Eye (tissue), 1 donor: ENCODE measurements around the gene NR2F2.

Experiments
- DNase-seq: peaks from one replicate; pipeline ENCODE4 v3.0.0-alpha.2; 2015

Gene NR2F2

DNA sequence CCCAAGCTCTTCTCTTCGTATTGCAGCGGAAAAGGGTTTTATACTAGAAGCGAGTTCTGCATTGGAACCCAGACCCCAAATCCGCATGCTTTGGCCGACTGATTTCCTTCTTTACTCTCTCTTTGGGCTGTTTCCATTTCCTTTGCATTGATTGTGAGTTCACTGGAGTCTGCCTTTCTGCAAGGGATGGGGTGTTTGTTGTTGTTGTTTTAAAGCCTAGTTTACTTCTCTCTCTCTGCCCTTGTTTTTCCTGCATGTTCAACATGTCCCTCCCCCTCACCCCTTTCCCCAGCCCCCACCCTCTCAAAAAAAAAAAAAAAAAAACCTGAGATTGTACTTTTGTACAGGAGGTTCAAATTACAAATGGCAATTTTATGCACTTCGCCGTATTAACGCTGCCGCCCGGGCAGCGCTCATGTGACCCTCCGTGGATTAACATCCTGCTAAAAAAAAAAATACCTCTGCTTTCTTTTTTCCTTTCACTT lies 2.2 kb downstream of the NR2F2 start:
- peak; percentile 74 for DNase-seq

- DNase-seq, result peak; percentile 80
These were observed 2.9 kb downstream of the NR2F2 start for GRCh38 chr15:96333131-96334016.

DNA sequence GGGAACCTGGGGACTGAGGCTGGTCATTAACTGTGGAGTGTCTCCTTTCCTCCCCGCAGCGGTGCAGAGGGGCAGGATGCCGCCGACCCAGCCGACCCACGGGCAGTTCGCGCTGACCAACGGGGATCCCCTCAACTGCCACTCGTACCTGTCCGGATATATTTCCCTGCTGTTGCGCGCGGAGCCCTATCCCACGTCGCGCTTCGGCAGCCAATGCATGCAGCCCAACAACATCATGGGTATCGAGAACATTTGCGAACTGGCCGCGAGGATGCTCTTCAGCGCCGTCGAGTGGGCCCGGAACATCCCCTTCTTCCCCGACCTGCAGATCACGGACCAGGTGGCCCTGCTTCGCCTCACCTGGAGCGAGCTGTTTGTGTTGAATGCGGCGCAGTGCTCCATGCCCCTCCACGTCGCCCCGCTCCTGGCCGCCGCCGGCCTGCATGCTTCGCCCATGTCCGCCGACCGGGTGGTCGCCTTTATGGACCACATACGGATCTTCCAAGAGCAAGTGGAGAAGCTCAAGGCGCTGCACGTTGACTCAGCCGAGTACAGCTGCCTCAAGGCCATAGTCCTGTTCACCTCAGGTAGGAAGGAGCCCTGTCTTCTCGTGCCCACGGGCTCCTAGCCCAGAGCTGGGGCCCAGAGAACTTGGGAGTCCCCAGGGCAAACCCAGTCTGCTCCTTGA lies 3.7 kb downstream of the NR2F2 start:
- peak; percentile 58 for DNase-seq

DNA sequence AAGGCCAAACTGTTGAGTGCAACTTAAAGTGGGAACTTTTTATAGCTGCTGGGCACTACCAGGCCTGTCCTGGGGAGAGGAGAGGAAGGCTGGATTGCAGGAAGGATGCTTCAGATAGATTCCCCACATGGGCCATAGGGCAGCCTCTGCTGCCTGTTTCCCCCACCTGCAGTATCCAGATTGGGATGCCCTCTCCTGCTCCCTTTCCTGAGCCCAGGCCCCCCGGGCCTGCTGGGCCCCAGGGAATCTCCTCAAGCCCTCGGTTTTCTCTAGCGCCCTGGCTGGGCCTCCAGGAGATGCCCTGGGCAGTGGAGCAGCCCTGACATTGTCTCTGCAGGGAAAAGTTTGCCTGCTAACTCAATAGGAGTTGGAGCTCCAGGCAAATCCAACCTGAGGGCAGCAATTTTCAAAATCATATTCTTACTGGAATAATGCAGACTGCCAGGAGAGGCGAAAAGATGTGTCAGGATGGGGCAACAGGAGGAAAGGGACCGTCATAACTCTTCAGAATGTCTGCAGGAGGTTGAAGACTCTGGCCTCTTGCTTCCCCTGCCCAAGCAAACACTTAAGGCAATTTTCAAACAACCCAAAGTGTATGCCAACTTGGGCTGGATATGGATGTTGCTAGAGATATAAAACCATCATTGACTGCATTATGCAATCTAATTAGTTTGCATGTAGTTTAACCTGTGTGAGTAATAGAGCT lies 4.4 kb downstream of the NR2F2 start:
- DNase-seq, result peak; percentile 47

- no peak for DNase-seq
These were observed 5.0 kb downstream of the NR2F2 start for GRCh38 chr15:96335411-96336024.

DNA sequence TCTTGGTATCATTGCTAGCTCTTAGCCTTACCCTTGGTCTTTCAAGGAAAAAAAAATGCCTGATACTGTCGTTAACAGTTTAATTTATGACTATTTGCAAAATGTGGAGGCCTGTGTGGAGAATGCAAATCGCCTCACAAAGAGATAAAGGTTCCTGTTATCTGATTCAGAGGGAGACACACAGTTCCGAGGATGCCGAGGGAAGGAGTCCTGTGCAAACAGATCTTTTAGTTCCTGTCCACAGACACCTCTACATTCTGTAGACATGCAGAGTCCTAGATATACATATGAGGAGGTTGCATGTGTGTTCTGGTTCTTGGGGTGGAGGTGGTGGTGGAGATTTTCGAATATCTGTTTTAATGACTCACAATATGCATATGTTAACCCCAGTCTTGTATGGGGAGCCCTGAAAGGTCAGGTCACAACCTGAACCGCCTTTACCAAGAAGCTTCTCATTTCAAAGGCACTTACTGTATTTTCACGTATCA lies 5.7 kb downstream of the NR2F2 start:
- no peak for DNase-seq

DNA sequence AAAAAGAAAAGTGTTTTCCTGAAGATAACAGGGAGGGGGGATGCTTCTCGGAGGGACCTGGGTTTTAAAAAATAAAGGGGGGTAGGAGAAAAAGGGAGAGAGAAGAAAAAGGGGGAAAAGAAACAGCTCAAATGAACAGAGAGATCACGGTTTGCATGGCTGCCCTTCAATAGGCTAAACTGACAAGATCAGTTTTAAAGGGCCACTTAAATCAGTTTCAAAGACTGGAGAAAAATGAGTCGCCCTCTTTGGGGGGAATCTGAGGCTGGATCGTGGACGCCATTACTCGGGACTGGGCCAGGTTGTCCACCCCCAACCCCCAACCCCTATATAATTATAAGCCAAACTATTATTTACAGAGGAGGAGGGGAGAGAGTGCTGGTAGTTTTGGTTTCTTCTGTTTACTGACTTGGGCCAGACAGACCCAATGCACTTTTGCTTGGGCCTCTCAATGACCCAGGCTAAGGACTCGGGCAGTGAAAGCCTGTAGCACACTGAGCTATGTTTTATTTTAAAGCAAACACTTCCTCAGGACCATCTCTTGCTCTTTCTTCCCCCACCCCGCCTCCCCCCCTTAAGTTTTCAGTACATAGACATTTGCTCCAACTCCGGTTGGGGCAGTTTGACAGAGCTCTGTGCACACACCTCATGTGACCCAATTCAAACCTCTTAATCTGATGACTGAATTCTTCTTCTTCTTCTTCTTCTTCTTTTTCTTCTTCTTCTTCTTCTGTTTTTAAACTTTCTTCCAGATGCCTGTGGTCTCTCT lies 6.3 kb downstream of the NR2F2 start:
- DNase-seq, result peak; percentile 79

DNA sequence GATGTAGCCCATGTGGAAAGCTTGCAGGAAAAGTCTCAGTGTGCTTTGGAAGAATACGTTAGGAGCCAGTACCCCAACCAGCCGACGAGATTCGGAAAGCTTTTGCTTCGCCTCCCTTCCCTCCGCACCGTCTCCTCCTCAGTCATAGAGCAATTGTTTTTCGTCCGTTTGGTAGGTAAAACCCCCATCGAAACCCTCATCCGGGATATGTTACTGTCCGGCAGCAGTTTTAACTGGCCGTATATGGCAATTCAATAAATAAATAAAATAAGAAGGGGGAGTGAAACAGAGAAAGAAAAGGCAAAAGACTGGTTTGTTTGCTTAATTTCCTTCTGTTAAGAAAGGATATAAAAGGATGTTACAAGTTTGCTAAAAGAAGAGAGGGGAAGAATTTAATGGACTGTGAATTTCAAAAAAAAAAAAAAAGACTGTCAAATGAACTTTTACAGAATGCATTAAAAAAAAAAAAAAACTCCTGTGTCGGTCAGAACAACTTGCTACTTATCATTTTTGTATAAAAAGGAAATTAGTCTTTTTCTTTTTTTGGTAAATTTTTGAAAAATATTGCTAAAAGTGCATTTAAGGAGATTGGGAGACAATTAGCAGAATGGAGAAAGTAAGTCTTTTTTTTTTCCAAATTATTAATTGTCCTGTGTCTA lies 7.0 kb downstream of the NR2F2 start:
- DNase-seq, result no peak

DNA sequence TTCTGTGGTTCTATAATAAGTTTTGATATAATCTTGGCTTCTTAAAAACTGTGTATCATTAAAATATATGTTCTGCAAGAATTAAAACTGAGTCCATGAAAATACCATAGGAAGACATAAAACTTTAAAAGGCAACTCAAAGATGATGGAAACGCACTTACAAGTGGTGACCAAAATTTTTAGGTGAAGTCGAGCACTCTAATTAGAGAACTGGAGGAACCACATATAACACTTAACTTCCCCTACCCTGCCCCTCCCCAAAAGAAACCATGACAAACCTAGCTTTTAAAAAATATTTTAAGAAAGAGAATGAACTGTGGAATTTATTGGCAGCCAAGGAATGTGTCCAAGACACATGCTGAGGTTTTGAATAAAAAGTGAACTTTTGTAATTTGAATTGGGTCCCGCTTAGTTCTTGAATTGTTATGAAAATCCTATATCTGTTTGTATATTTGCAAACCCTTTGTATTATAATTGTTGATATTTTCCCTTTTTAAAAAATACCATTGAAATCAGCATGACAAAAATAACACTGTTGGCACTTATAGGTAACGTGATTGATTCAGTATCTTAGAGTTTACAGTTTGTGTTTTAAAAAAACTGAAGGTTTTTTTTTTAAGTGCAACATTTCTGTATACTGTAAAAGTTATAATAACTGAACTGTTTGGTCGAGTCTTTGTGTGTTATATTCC lies 7.7 kb downstream of the NR2F2 start:
- DNase-seq, result no peak

DNA sequence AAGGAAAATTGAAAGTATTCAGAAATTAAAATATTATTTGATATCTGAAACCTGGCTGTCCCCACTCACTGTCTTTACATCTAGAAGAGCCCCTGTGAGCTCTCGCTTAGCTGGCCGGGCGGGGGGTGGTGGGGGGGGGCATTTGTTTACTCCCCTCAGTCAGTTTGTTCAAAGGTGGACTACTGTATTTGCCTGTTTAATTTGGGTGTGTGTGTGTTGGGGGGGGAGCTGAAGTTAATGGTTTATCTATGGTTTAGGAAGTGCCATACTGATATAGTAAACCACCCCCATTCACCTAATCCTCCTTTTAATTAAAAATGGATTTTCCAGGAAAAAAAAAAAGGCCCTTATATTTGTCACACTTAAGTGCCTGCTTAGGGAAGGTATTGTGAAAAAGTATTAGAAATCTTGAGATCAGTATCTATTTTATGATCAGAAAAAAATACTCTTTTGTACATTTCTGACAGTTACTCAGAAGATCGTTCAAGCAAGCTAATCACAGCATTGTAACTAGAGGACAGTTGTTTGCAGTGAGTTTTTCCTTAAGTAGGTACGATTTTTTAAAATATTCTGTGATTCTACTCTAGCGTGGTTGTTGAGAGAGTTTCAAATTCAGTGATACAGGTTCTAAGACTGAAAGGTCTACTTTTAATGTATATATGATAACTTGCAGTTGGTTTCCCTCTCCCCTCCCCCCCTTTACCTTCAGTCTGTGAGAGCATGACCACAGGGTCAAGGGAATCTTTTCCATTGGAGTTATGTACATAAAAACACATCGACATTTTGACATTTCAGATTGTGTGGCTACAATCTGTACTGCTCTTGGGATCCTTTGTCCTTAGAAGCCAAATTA lies 8.5 kb downstream of the NR2F2 start:
- DNase-seq, result no peak

DNA sequence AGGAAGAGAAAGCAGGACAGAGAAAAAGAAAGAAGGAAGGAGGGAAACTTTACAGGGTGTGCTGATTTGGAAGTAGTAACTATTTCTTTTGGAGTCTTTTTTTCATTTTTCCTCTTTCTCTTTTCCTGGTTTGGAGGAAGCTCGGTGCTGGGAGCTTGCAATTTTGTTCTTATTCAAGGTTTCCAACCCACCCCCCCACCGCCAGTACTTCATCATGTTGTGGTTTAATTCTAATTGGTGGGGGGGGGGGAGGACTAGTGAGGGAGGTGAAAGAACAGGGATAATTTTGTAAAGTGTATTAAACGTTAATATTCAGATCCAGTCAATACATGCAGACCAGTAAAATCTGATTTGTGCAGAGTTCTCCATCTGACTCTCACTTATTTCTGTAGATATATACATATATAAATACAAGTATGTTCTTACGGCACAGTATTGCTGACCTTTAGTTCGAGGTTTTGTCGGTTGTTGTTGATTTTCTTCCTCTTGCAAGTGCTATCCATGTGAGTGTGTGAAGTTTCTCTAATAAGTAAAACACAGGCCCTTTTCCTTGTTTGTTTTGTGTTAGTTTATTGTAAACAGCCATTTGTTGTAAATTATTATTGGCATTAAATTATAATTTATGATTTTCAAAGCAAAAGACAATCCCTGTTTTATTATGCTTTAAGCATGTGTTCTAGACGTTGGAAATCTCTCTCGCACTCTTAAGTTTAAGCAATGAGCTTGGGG lies 9.3 kb downstream of the NR2F2 start:
- no peak for DNase-seq

DNA sequence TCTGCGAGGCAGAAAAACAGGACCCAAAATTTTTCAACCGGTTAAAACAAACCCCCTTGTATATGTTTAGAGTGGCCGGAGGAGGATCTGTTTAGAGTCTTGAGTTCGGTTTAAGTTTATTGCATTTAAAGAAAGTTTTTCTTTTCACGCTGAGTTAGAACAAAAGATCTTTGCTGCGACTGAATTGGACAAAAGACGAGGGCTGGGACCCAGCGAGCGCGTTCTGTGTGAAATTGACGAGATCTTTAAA lies 9.8 kb downstream of the NR2F2 start:
- DNase-seq, result no peak

- peak; percentile 94 for DNase-seq
These were observed 10.4 kb downstream of the NR2F2 start for GRCh38 chr15:96340598-96341512.

GRCh38 chr15:96341513-96342405 lies 11.3 kb downstream of the NR2F2 start:
- no peak for DNase-seq

DNA sequence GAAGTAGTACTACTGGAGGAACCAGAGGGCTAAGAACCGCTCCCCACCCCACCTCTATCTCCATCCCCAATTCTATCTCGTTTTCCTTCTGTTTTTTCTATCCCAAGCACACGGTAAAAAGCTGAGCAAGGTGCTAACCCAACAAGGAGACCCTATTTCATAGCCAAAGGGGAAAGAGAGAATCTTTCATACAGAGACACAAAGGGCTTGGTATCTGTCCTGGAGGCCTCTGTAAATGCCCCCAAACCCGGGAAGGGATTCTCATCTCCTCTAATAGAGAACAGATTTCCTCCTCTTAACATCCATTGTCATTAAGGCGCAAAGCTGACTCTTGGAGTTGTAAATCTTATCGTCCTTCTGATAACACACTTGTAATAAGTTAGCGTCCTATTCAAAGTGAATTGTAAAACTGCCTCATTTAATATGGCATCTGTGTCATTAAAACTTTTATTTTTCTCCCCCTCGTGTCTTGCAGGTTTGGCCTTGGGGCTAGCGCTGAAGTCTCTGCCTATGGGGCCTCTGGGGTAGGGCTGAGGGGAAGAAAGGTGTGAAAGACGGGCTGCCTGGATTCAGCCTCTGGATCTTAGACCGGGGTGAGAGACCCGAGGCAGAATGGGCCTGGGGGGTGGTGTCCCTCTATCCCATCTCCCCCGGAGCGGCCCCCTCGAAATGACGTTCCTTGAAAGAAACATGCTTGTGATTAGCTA lies 12.1 kb downstream of the NR2F2 start:
- peak; percentile 67 for DNase-seq
